ENCODE measurements around the gene RENBP. TPM values are rescaled to one million over a fixed set of nuclear protein-coding genes. Genes with fewer than 3 reads are reported as not detected.

The RENBP gene
- total and polyA plus RNA-seq, 9 donors = 0.80 to 4.9 (median 2.5) TPM

- Histone ChIP-seq H3K36me3 (no peaks in the 10 kb centered on the region), H3K9me3 (no peaks in the 10 kb centered on the region), H3K4me3 (no peak overlapping the region), H3K4me1 (ENCODE audit: insufficient read depth) (peaks cover 10% of the 10 kb centered on the region), H3K27me3 (no peaks in the 10 kb centered on the region), H3K27ac (peak overlapping the region in 1 of 2 donors; percentile 4)
- TF ChIP-seq EP300 (IDR thresholded peaks at IDR 0.05) (no peak), POLR2A (IDR thresholded peaks at IDR 0.05) (no peak), CTCF (IDR thresholded peaks at IDR 0.05) (no peak)
- intact Hi-C loops (cut with DNase I) = no loop called here
- WGBS, 3 donors = 78 to 80% (median 80%) methylated on average over 14 of the region's 14 CpGs
- peak in 2 of 5 donors; percentile 27 to 46 for DNase-seq
Measured at GRCh38 chrX:153974003-153974725, 29.7 kb upstream of the RENBP start.

GRCh38 chrX:153973127-153974002 is 28.9 kb upstream of the RENBP start:
- no peaks in the 10 kb centered on the region for H3K27me3 ChIP-seq
- TF ChIP-seq CTCF (IDR thresholded peaks at IDR 0.05) (no peak), POLR2A (IDR thresholded peaks at IDR 0.05) (no peak), EP300 (IDR thresholded peaks at IDR 0.05) (no peak)
- 42 to 46% (median 46%) methylated on average over 19 to 20 of the region's 20 CpGs for WGBS, 3 donors
- H3K4me1 ChIP-seq (ENCODE audit: insufficient read depth) = peaks cover 10% of the 10 kb centered on the region
- DNase-seq = peak in 2 of 5 donors; percentile 21 to 47
- no peaks in the 10 kb centered on the region for H3K9me3 ChIP-seq
- intact Hi-C loops (cut with DNase I) = no loop called here
- H3K36me3 ChIP-seq = no peaks in the 10 kb centered on the region
- peak overlapping the region; percentile 83 for H3K4me3 ChIP-seq
- peak overlapping the region; percentile 100 for H3K27ac ChIP-seq

- peak; percentile 88 to 93 (median 92) for DNase-seq
- 3 to 7% (median 7%) methylated on average over 49 to 103 of the region's 103 CpGs for WGBS, 3 donors
- Histone ChIP-seq H3K36me3 (no peaks in the 10 kb centered on the region), H3K27ac (peak within 1 kb of the TSS; percentile 100), H3K4me3 (peak within 1 kb of the TSS; percentile 83), H3K27me3 (no peaks in the 10 kb centered on the region), H3K4me1 (ENCODE audit: insufficient read depth) (peaks cover 10% of the 10 kb centered on the region), H3K9me3 (no peaks in the 10 kb centered on the region)
- peak in 1 of 3 donors; percentile 6 for TF ChIP-seq CTCF (IDR thresholded peaks at IDR 0.05)
- TF ChIP-seq EP300 (IDR thresholded peaks at IDR 0.05) = no peak
- TF ChIP-seq POLR2A (IDR thresholded peaks at IDR 0.05) = peak; percentile 78
- intact Hi-C loops (cut with DNase I) = no loop called here
Measured at GRCh38 chrX:153972368-153973126, 28.1 kb upstream of the RENBP start, which contains the start of gene TMEM187. Gene TMEM187, plus strand, starts transcription at chrX:153972754. Its CDS starts 9,309 bp downstream, at chrX:153982063.
